SK-N-SH (cell line): ENCODE measurements around the gene APBB1IP.

Experiments used
- CTCF ChIP-seq: fragments of 200-600 bp; sonication (generic); IDR thresholded peaks from 2 replicates; pipeline ENCODE4 v1.6.1; 2017; ENCODE audit warnings: antibody characterized with exemption, mild to moderate bottlenecking, moderate library complexity
- ELF1 ChIP-seq: IDR thresholded peaks from 2 replicates; pipeline ENCODE4 v1.4.0; 2012
- GABPA ChIP-seq: IDR thresholded peaks from 2 replicates; pipeline ENCODE4 v1.4.0; 2012; ENCODE audit warnings: low read depth, mild to moderate bottlenecking
- JUND ChIP-seq: IDR thresholded peaks from 2 replicates; pipeline ENCODE4 v1.4.0; 2012
- NRF1 ChIP-seq: IDR thresholded peaks from 2 replicates; pipeline ENCODE4 v1.6.1; 2012; ENCODE audit warnings: low read depth, mild to moderate bottlenecking, low read length
- TCF12 ChIP-seq: IDR thresholded peaks from 2 replicates; pipeline ENCODE4 v1.4.0; 2012
- TF ChIP-seq, protein P1 (sequence below): IDR thresholded peaks from 2 replicates; pipeline ENCODE4 v1.4.0; 2012; ENCODE audit warnings: low read depth, borderline replicate concordance

- TF ChIP-seq CTCF (no peak), TCF12 (no peak), ELF1 (no peak), NRF1 (no peak), JUND (no peak), GABPA (no peak)
- TF ChIP-seq, protein P1, sequence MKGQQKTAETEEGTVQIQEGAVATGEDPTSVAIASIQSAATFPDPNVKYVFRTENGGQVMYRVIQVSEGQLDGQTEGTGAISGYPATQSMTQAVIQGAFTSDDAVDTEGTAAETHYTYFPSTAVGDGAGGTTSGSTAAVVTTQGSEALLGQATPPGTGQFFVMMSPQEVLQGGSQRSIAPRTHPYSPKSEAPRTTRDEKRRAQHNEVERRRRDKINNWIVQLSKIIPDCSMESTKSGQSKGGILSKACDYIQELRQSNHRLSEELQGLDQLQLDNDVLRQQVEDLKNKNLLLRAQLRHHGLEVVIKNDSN = no peak
Observed at GRCh38 chr10:26483554-26483953, 45.4 kb downstream of the APBB1IP start.
